GM23248 (cell line): ENCODE measurements around the gene PRLR.

Experiments
- EZH2 ChIP-seq: fragments of 200-600 bp; sonication (generic); IDR thresholded peaks from 2 replicates; pipeline ENCODE4 v1.6.1; 2018; ENCODE audit warnings: antibody characterized with exemption, mild to moderate bottlenecking; ENCODE audit not compliant: insufficient read depth, poor library complexity, severe bottlenecking
- EZH2phosphoT487 ChIP-seq: fragments of 200-600 bp; sonication (generic); IDR thresholded peaks from 2 replicates; pipeline ENCODE4 v1.6.1; 2018; ENCODE audit warnings: antibody characterized with exemption, moderate library complexity, mild to moderate bottlenecking, low read depth; ENCODE audit not compliant: insufficient read depth

DNA sequence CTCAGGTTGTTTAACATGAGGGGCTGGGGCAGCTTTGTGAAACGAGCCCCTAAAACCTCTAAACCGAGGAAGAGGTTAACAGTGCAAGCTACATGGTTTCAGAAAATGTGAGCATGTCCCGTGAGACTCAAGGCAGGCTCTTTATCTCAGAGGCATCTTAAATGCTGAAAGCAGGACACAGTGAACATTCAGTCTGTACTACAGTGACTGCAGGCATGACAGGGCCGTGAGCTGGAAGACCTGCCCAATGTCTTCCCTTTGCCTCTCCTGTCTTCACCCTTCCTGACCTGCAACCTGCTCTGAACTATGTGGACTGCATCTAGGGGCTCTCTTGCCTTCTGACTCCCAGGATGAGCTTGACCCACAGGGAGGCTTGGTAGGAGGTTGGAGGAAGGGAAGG is 58.3 kb downstream of the PRLR start:
- TF ChIP-seq EZH2: no peak
- no peak for TF ChIP-seq EZH2phosphoT487
